Middle frontal gyrus (tissue), 1 donor: ENCODE measurements around the gene PSMG3.
"Not testable (repeated sequence)": the region's sequence is repeated elsewhere in the genome, so short reads cannot be mapped to it uniquely, and the experiment has no call there.

Experiments
- DNase-seq: peaks from one replicate; pipeline ENCODE4 v3.0.0-alpha.2; 2015; ENCODE audit warnings: low spot score; ENCODE audit errors: extremely low spot score

PSMG3 gene

DNA sequence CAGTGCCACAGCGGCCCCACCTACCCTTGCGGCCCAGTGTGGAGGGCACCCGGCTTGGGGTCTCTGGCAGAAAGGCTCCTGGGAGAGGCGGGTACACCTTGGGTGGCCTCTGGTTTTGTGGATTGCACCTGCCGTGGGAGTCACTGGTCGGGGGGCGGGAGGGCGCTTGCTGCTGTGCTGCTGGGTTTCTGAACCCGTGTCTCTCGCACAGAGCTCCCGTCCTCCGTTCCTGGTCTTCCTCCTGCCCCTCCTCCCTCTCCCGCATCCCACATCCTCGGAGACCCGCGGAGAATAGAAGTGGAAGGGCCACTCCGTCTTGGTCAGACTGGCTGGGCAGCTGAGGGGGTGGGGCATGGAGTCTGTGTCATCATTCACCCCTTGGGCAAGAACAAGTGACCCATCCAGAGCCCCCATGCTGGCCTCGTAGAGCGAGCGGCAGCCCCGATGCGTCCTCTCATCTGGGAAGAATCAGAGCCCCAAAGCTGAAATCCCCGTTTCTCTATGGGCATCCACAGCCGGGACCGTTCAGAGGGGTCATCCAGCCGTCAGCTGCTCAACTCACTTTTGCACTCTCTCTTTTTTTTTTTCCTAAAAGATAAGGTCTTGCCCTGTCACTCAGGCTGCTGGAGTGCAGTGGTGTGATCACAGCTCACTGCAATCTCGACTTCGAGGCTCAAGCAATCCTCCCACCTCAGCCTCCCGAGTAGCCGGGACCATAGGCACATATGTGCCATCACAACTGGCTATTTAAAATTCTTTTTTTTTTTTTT is 35.3 kb downstream of the PSMG3 start:
- no peak for DNase-seq

DNA sequence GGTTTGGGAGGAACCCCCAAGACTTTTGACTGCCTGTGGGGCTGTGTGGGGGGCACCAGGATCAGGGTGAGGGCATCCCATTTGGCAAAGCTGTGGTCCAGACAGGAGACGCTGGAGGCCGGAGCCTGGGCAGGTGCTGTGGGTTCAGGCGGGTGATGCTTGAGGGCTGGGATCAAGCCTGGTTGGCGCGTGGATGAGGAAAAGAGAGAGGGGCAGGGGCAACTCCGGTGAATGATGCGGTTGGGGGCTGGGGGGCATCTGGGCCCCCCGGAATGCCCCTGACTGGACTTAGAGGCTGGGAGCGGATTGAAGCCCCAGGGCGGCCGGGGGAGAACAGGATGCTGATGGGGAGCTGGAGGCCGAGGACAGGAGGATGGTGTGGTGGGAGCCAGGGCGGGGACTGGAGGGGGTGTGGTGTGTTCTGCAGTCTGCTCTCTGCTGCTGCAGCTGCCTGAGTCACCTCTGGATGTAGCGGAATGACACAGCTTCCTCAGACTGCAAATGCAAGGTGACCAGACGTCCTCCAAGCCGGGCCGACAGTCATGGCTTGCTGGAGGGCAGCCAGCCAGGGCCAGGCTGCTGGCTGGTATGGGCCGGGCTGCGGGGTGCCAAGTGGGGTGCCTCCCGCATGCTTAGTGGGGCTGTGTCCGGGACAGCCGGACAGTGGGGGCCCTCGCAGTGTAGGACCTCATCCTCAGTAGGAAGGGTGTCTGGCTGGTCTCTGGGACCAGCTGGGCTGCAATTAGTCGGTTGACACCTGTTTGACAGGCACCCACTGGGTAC is 36.1 kb downstream of the PSMG3 start:
- no peak for DNase-seq

DNA sequence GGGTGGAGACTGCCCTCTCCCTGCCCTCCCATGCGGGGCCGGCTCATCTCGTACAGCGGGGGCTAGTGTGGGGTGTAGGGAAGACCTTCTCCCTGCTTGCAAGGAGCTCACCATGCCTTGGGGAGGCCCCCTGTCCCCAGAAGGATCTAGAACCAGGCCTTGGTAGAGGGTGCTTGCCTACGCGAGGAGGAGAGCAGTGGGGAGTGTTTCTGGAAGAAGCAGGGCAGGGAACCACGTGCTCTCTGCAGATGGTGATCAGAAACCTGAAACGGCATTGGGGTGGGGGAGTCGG is 36.6 kb downstream of the PSMG3 start:
- no peak for DNase-seq

DNA sequence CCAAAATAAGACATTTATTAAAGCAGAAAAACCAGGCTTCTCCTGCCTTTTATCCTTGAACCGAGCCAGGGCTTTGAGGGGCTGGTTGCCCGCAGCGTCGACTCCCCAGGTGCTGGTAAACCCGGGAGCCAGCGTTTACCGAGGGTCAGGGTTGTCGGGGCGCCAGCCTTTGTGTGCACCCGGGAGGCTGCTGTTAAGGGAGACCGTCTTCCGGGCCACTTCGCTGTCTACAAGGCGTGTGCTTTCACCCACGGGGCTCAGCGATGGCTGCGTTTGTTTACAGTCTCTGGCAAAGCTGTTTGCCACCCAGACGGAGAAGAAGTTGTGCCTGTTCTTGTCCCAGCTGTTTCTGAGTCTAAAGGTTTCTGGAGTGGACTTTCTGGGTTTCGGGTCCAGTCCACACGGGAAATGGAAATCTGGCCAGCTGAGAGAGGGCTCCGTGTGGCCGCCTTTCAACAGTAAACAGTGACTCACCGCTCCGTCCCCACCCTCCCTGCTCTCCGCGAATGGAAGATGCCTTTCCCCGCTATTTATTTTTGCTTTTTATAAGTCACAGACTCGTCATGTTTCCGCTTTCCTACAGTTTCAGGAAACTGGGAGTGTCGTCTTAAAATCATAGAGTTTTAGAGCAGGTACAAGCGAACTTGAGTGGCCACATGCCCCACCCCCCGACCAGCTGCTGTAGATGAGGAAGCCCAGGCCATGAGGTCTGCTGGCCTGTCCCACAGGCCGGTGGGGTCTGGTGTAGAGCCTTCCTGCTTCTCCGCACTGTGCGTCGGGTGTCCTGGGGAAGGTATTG is 37.2 kb downstream of the PSMG3 start:
- no peak for DNase-seq

DNA sequence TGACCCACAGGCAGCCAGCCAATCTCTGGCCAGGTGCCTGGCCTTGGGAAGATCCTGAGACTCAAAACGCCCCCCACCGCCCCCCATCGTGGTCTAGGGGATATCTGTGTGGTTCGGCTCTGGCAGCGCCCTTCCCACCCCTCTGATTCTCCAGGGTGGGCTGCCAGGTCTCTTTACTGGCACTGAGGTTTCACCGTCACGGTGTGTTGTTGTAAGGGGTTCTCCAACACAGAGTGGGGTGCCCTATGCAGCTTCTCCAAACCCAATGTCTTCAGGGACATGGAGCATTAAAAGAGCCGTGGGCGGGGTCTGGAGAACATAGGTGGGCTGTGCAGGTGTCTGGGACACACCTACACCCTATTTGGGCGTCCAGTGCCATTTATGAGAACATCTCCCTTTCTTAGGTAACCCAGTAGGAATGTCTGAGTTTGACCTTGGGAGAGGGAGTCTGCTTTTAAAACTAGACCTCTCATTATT is 37.8 kb downstream of the PSMG3 start:
- DNase-seq = no peak

DNA sequence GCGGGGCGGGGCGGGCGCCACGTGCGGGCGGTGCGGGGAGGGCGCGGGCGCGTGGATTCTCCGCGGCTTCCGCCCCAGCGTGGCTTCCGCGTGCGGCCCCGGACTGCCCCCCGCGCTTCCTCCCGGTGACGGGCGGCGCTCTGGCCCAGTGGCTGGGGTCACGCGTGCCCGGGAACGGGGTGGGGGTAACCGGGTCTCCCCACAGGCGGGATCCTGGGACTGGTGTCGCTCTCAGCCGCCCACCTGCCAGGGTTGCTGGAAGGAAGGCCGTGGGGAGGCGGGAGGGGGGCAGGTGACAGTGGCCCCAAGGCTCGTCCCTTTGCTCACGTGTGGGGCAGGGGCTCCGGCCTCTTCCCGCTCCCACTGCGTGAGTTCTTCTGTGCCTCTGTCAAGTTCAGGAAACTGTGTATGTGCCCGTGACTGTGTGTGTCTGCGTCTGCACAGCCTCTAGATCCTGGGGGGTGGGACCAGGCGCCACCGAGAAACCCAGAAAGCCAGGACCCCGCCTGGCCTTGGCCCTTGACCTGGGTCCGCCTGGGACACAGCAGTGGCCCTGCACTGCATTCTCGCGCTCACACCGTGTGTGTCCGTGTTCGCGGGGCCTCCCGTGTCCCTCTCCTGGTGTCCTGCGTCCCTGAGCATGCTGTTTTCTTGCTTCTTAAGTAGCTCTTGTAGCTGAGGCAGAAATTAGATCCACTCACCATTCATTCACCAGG is 38.4 kb downstream of the PSMG3 start:
- DNase-seq = no peak

DNA sequence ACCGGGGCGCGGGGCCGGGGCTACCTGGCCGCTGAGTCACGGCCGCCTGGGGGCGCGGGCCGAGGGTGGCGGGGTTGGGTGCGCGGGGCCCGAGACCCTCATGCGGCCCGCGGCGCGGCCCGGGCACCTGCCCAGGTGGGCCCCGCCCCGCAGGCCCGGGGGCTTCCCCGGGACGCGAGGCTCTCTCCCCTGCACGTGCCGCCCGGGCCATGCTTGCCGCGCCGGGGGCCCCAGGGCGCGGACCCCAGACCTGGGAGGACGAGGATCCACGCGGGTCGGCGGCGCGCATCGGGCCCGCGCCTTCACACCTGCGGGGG is 38.9 kb downstream of the PSMG3 start:
- DNase-seq = no peak

DNA sequence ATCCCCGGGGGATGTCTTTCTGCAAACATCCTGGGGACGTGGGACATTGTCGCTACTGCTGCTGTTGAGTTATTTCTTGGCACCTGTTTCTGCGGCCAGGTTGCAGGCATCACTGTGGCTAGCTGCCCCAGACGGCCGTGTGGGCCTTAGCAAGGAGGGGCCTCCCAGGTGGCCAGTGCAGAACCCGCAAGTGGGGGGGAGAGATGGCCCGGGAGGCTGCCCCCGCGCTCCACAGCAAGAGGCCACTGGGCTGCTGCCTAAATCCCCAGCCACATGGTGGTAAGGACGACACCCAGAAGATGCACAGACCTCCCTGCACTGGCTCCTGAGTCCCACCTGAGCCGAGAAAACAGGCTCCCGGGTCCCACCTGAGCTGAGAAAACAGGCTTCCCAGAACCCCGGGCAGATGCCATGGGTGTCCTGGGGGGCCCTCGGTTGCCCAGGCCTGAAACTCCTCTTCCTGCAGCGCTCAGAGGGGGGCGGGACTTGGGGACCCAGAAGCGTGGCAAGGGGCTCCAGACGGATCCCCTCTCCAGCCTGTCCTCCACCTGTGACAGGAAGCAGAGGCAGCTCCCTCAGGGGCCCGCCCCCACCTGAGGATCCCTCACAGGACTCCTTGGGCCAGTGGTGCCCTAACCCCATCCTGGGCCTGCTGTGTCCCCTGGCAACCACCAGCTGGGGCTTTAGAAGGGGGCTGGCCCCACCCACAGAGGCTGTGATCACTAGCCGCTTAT is 40.3 kb downstream of the PSMG3 start:
- DNase-seq = no peak

DNA sequence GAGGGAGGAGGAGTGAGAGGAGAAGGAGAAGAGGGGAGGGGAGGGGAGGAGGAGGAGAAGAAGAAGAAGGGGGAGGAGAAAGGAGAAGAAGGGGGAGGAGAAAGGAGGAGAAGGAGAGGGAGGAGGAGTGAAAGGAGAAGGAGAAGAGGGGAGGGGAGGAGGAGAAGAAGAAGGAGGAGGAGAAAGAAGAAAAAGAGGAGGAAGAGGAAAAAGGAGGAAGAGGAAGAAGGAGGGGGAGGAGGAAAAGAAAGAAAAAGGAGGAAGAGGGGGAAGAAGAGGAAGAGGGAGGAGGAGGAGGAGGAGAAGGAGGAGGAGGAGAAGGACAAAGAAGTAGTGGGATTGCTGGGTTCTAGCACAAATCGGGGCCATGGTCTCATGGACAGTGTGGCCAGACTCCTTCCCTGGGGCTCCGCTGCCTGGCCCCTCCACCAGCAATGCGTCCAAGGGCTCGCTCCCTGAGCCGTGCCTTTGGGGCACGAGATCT is 43.5 kb downstream of the PSMG3 start:
- no peak for DNase-seq

DNA sequence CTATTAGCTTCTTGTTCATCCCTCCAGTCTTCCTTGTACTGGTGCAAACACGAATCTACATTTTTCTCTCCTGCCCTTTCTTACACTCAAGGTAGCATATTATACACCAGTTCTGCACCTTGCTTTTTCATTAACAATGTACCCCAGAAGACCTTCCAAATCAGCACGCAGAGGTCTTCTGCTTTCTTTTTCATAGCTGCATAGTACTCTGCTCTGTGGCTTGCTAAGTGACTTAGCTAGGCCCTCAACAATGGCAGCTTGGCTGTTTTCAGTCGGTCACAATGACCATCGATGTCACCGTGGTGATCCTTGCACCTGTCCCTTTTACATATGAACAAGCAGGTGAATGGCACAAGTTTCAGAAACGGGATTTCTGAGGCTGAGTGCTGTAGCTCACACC is 44.4 kb downstream of the PSMG3 start:
- no peak for DNase-seq

DNA sequence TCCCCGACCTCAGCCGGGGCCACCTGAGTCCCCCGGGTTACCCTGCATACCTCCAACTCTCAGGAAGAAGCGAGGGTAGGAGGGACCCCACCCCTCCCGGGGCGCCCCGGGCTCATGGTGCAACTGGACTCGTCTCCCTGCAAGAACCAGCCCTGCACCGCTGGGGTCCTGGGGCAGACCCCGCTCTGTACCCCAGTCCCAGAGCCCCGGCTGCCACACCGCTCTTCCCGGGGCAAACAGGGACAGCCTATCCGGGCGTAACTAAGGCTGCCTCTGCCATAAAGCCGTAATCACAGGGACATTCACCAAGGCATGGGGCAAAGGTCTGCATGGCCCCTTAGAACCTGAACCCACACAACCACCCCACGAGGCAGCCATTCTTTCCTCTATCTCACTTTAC is 46.0 kb downstream of the PSMG3 start:
- DNase-seq = no peak

DNA sequence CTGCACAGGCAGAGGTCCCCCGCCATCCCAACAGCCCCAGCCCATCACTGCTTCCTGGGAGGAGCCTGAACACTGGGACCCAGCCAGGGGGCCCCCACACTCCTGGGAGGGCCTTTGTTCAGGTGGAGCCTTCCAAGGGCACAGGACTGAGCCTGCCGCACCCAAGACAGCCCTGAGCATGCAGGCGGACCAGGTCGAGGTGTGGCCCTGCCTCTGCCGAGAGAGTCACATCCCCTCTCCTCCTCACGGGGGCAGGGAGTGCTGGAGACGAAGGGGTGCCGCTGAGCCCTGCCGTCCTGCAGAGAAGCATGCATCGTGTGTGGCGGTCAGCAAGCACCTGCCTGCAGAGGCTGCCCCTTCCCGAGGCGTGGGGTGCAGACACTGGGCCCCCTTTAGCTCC is 46.6 kb downstream of the PSMG3 start:
- no peak for DNase-seq

DNA sequence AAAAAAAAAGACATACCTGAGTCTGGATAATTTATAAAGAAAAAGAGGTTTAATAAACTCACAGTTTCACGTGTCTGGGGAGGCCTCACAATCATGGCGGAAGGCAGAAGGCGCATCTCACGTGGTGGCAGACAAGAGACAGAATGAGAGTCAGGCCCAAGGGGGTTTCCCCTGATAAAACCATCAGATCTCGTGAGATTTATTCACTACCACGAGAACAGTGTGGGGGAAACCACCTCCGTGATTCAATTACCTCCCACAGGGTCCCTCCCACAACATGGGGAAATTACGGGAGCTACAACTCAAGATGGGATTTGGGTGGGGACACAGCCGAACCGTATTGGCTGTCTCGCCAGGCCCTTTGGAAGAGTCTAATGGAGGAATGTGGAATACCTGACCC is 48.4 kb downstream of the PSMG3 start:
- DNase-seq = no peak

DNA sequence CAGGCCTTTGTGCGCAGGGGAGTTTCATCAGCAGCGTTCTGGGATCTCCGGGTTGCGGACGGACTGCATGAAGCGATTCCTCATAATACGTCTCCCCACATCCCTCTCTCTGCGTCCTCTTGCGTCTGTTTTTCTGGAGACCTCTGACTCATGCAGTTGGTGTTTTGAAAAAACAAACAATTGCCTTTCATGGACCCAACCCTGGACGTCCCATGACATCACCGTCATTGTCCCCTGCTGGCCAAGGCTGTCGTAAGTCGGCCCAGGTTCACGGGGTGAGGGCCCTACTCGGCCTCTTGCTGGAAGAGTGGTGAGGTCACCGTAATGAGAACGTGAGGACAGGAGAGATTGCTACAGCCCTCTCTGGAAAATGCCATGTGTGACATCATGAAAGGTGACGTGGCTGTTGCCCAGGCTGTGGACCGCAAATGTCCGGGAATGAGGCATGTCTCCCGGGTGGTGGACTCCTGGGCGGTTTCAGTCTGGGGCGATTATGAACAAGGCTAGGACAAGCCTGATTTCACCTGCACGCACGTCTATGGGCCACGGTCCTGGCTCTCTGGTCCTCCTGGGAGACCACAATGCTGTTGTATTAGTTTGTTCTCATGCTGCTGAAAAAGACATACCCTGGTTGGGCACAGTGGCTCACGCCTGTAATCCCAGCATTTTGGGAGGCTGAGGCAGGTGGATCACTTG is 49.1 kb downstream of the PSMG3 start:
- DNase-seq = no peak

DNA sequence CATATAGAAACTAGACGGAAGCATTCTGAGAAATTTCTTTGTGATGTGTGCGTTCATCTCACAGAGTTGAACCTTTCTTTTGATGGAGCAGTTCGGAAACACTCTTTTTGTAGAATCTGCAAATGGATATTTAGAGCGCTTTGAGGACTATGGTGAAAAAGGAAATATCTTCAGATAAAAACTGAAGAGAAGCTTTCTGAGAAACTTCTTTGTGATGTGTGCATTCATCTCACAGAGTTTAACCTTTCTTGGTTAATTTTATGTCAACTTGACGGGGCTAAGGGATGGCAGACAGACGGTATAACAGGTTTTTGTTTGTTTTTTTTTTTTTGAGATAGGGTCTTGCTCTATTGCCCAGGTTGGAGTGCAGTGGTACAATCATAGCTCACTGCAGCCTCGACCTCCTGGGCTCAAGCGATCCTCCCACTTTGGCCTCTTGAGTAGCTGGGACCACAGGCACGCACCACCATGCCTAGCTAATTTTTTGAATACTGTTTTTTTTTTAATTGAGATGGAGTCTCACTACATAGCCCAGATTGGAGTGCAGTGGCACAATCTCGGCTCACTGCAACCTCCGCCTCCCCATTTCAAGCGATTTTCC is 50.4 kb downstream of the PSMG3 start:
- DNase-seq = not testable (repeated sequence)
